T-helper 9 cell (primary cell): Measurements from ENCODE around the gene URI1.

Experiments used
- DNase-seq: peaks from one replicate; pipeline ENCODE4 v3.0.0-alpha.2; 2020

The URI1 gene

DNA sequence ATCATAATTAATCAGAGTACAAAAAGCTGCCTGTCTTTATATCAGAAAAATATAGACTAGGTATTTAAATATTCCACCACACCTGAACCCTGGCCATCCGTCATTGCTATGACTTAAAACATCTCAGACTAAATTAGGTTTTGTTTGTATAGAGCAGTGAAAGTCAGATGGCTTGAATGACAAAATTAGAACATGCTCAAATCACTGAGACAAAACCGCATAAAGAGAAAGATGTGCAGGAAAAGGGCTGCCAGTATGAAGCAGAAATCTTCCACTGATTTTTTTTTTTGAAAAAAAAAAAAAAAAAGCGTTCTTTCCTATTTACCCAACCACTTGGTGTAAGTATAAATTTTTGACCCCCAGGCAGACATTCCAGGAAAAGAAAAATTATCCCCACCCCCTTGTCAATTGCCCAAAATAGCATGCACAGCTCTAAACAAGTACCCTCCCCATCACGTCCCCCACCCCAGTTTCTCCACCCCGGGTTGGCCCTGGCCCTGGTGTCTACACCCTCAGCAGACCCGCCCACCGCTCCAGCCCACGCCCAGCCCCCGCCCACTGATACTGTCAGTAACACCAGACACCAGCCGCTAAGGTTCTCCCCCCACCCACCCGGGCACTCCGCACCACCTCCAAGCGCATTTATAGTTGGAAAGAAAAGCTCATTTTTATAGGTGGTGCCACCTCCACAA lies 118.6 kb downstream of the URI1 start:
- no peak for DNase-seq

DNA sequence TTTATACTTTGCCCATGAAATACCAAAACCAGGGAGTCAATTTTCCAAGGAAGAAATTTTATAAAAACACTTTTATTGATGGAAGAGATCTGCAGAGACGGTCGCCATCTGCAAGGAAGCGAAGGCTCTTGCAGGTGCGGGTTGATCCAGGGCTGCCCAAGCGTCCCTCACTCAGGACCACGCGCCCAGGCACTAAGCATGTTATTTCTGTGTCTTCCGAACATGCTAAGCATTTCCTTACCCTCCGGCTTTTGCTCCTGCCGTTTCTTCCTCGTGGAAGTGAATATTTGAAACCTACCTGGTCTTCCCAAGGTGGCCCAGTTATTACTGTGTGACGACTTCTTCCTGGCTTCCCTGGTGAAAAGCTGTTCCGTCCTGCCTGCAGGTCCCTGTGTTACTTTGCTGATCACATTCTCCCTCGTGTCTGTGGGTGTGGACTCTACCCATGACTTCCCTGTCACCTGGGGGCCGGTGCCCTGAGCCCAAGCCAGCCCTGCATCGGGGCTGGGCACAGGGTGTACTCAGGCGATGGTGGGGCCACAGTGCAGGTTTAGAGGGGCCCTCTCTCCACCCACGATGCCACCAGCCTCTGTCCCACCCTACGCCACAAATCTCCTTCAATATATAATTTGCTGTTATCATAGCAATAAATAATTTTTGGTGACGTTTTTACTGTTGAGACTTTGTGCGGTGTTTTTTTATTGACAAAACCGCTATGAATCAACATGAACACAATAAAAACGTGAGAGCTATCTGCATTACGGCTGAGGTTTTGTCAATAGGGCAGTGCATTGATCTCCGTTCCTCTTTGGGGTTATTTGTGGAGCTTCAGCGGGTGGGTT lies 119.4 kb downstream of the URI1 start:
- DNase-seq: no peak

DNA sequence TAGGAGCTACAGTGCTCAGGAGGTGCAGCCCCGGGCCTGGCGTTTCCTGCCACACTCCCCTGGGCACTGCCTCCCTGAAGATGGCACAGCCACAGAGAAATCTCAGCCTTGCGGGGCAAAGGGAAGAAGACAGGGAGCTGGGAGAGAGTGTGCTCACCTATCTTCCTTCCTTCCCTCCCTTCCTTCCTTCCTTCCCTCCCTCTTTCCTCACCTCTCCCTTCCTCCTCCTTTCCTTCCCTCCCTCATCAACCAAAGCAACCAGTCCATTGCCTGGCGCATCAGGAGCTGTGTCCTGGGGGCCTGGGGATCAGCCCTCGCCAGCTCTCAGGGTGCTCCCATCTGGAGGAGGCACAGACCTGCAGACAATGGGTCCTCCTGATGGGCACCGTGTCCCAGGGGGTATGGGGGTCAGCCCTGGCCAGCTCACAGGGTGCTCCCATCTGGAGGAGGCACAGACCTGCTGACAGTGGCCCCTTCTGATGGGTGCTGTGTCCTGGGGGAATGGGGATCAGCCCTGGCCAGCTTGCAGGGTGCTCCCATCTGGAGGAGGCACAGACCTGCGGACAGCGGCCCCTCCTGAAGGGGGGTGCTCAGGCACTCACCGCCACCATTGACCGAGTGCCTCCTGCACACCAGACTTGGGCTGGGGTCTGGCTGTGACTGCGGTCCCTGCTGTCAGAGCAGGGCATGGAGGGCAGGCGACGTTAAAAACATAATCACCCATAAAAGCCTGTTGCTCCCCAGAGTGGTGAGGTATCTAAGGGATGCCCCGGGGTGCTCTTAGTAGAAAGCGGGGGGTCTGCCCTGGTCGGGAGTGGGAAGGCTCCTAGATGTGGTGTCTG lies 120.2 kb downstream of the URI1 start:
- no peak for DNase-seq

DNA sequence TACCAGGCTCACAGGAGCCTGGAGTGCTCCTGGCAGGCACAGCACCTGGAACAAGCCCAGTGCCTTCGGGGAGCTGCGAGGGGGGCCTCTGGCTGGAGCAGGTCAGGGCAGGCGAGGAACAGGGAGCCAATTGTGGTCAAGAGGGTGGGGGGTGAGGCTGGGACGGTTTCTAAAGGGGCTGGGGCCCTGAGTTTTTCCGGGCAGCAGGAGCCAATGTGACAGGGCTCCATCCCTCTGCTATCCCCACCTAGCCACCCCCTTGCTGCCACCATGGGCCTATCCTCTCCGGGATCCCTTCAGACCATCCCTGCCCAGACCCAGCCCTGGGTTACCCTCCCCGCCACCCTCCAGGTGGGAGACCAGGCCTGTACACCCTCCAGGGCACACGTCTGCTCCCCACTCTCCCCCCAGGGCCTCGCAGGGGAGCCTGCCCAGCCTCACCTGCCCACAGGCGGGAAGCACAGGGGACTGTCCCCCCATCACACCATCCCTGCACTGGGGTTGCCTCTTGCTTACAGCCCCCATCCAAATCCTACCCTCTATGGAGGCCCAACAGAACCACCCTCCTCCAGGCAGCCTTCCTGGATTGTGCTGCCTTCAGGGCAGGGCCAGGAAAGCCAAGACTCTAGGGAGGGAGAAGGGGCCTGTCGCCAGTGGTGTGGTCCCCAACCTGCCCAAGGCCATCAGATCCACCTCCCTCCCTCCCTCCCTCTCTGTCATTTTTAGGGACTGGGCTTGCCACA lies 121.0 kb downstream of the URI1 start:
- no peak for DNase-seq

DNA sequence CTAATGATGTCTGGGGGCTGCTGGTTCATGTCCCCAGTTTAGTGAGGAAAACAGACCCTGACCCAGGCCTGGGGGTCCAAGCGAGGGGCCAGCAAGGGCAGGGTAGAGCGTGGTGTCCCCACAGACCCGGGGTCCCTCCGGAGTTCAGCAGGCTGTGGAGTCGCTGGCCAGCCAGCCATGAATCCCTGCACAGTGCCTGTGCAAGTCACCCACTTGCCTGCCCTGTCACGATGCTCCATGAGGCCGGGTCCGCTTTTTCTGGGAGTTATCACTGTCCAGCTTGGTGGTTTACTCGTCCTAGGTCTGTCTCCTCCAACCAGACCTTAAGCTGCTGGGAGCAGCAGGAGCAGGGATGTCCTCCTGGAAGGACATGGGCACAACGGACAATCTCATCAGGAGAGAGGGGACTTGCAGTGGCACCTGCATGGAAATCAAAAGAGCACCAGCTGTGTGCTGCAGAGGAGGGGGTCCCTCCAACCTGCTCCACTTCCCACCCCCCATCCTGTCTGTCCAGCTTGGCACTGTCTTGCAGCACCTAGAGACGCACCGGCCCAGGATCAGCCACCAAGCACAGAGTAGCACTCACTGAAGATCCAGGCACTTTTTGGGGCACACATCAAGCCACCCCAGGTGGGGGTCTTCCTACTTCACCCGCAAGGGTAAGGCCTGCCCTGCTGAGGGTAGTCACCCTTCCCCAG lies 121.8 kb downstream of the URI1 start:
- DNase-seq: no peak

DNA sequence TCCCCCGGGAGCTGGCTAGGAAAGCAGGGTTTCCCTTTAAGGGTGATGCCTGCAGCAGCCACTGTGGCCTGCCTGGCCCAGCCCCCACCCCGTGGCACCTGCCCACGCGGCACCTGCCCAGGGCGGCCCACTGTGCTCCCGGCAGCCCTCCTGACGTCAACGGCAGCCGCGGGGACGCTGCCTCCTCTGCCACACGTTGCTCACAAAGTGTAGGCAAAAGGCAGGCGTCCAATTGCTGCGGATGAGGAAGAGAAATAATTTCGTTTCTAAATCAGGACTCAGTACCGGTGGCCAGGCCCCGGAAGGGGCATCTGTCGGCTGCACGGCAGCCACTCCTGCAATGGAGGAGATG lies 122.3 kb downstream of the URI1 start:
- DNase-seq: no peak

DNA sequence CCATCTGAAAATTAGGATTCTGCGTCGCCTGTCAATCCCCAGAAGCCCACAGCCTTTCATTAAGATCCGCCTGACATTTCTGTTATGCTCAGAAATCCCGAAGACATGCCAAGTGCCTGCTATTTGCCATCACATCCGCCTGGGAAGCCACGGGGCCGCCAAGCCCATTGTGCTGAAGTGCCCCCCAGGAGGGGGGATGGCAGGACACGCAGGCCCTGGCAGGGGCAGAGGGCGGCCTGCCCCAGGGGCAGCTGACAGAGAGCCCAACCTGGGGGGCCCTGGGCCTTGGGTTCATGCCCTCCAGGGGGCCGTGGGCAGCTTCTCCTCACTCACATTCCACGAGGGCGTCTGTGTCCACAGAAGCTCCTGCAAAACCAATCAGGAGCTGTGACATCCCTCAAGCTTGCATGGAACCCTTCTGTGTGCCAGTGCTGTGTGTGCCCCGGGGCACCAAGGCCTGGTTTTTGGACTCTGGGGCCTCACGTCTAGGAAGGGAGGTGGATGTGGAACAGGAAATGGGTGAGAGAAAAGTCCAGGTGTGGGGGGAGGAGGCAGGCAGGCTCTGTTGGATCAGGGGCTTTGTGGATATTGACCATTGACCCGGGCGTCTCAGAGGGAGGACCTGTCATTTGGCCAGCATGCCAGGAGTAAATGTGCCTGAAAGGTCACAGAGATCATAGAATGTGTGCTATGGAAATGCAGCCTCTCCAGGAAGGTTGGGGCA lies 122.9 kb downstream of the URI1 start:
- DNase-seq: no peak

DNA sequence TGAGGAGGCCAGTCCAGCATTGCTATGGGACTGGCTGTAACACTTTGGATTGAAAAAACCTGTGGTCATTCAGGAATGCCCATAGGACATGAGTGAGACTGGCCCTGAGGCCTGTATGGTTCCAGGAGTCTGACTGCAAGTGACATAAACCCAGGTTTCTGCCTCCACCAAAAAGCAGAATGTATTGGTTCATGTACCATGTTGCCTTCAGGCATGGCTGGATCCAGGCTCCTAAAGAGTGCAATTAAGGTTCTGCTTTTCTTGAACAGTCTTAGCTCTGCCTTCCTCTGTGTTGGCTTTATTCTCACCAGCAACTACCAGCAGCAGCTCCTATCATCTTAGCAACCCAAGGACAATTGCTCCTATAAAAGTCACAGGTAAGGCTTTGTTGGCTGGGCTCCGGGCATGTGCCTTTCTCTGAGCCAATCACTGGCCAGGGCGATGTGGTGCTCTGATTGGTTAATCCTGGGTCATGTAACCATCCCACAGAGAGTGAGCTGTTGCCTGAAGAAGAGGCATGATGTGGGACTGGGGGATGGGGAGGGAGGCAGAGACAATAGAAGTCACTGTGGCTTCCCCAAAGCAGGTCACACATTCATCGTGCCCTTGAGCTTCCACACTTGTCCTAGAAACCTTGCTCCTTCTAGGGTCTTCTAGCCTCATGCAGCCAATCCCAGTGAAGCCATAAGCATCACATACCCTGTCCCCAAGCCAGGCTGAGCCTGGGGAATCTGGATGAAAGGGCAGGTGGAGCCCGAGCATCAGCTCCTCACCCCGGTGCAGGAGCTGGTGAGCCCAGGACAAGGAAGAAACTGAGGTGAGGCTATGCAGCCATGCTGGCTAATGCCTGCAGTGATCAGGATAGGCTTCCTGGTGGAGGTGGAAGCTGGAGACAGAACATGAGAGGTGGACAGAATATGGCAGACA lies 123.9 kb downstream of the URI1 start:
- DNase-seq: no peak
